GM19023 (cell line): ENCODE measurements around the gene ZNF280A.

ENCODE experiments used
- ATAC-seq: cut with Tn5 transposase; IDR thresholded peaks from one replicate; pipeline ENCODE4 v1.9.1; 2021; ENCODE audit warnings: mild to moderate bottlenecking, moderate library complexity; ENCODE audit not compliant: unreplicated experiment

Gene ZNF280A, protein sequence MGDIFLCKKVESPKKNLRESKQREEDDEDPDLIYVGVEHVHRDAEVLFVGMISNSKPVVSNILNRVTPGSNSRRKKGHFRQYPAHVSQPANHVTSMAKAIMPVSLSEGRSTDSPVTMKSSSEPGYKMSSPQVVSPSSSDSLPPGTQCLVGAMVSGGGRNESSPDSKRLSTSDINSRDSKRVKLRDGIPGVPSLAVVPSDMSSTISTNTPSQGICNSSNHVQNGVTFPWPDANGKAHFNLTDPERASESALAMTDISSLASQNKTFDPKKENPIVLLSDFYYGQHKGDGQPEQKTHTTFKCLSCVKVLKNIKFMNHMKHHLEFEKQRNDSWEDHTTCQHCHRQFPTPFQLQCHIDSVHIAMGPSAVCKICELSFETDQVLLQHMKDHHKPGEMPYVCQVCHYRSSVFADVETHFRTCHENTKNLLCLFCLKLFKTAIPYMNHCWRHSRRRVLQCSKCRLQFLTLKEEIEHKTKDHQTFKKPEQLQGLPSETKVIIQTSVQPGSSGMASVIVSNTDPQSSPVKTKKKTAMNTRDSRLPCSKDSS

DNA sequence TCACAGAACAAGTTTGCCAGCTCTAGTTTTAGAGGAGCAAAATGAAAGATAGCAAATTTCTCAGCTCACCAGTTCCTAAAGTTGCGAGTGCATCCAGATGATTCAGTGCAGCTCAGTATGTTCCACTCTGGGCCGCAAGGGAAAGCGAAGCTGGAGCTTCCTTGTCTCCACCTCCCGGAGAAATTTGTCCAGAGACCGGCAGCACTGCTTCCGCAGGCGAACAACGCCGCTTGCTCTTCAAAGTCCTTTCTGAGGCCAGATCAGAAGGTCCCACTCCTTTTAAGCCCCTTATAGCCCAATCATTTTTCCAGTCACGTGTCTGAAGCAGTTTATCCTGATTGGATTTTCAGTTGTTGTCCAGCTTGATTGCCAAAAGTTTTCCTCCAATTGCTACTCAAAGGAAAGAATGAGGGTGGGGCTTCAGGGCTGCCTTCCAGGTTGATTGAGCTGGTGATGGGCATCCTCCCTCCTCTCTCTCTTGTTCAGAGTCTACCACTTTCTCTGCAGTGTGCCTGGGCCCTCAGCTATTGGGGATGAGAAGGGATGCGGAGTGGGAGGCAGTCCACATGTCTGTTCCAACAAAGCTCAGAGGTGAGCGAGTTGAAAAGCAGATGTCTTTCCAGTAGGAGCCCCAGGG lies at the start of gene ZNF280A:
ZNF280A (minus strand) TSS at position 251 of the 637 bp plus-strand sequence. CDS start 4,640 bp downstream, outside the sequence.
- ATAC-seq: no peak

DNA sequence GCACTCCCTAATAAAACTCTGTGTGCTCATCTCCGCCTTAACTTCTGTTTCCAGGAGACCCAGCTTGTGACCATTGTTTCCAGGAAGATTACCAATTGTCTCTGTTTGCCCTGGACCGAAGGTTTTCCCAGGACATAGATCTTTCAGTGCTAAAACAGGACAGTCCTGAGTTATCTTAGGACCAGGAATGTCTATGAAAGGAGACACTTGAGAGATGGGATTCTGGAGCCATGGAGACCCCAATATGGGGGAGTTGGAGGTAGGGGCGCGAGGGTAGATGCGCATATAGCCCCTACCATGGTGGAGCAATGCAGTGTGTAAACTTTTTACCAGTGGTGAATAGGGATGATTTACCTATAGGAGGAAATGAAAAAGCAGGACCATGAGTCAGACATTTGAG lies 49.1 kb upstream of the ZNF280A start:
- no peak for ATAC-seq

DNA sequence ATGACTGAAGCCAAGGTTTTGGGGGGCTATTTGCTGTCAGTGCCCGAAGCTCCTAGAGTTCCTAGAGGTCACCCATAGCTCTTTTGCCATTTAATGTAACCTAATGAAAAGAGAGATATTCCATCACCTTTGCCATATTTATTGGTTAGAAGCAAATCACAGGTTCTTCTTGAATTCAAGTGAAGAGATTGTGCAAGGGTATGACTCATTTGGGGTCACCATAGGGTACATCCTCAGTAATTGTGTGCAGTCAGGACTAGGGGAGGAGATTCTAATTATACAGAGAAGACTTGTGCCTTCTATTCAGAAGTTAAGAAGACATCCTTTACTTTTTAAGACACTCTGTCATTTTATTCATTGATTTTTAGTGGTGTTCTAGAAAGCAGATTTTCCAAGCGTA lies 45.9 kb upstream of the ZNF280A start:
- ATAC-seq: no peak

DNA sequence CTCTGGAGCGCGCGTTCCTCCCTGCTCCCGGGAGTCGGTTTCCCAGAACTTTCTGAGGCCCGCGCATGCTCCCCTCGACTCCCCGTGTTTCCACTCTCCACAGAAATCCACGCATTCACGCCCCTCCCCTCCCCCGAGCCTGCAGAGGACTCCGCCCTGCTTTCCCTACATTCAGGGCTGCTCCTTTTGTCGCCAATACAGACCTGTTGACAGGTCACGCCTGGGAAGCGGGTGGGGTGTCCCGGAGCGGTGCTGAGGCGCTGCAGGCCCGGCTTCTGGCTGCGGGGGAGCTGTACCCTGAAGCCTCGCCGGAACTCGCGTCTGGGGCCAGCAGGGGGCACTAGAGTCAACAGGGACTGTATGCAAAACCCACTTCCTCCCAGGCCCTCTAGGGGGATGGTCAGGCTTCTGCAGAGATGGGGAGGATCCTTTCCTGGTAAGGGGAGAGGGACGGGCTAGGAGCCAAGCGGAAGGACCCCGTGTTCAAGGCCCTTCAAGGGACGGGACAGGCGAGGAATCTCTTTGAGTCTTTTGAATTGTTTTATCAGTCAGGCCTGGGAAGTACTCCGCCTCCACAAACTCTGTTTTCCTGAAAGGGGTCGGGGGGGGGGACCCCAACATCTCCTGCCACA lies 39.0 kb upstream of the ZNF280A start, which contains the start of gene PRAME:
PRAME (minus strand) TSS at position 294 of the 632 bp plus-strand sequence. CDS start 2,433 bp downstream, outside the sequence.
- no peak for ATAC-seq

DNA sequence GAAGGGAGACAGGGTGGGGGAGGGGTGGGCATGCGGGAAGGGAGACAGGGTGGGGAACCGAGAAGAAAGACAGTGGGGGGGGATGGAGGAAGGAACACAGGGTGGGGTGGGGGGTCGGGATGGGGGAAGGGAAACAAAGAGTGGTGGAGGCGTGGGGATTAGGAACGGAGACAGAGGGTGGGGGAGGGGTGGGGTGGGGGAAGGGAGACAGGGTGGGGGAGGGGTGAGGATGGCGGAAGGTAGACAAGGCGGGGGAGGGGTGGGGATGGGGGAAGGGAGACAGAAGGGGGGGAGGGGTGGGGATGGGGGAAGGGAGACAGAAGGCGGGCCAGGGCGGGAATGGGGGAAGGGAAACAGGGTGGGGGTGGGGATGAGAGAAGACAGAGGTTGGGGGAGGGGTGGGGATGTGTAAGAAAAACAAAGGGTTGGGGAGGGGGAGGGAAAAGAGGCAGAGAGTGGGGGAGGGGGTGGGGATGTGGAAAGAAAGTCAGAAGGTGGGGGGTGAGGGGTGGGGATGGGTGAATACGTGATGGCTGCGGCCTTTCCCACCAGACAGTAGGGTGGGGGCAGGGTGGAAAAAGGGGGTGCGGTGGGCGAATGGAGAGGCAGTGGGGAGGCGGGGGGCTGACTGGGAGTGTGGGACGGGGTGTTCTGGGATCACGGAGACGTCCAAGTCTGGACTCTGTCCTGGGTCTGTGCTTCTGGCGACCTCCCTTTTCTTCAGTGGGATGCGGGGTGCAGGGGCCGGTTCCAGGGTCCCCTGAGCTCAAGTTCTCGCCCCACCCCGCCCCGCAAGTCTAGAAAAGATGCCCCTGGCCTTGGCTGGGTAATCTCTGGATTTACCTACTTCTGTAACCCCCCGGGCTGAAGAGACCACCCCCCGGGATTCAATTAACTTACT lies 38.3 kb upstream of the ZNF280A start:
- no peak for ATAC-seq

DNA sequence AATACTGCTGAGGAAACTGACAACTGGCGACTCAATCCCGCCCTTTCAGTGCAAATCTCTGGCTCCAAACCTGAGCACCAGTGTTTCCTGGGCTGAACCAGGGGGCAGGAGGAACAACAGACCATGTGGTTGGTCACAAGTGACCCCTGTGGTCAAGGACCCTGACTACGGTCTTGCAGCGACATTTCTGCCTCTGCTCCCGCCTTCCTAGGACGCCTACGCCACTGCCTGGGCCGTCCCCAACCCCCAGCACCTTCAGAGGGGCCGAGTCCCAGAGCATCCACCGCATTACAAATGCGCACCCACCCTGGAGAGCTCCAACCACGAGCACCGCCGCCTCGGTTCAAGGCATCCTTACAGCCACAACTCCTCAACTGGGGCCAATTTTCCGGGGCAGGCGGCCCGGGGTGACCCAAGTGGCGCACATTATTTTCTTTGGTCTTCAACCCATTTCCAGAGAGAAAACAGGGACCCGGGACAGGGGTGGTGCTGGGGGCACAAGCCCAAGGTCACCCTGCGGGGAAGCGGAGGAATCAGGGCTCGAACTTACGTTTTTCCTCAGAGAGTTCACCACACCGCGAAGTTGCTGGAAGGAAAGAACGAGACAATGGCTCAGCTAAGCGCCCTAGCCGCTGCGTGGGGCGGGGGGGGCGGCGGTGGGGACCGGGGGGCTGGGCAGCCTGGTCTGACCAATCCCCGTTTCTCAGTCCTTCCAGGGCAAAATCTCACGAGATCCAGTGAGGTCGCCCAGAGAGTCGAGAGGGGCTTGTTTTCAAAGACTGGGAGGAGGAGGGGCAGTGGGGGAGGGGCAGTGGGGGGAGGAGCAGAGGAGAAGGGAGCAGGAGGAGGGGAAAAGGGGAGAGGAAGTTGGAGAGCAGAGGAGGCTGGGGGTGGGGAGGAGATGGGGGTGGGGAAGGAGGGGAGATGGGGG lies 37.2 kb upstream of the ZNF280A start:
- ATAC-seq: no peak

DNA sequence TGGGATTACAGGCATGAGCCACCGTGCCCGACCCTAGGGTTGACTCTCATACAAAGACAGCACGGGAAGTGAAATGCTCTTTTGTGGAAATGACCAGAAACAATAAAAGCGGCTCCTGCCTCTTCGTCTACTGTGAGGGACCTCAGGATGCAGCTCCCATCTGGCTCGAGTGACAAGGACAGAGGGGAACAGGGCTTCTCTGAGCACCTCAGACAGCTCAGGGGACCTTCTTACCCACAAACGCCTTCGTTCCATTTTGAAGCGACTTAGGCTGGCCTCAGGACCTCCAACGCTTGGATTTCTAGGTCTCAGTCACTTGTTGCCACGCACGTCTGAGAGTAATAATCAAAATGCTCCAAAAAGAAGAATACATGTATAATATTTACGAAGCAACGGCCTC lies 36.5 kb upstream of the ZNF280A start:
- ATAC-seq: no peak

DNA sequence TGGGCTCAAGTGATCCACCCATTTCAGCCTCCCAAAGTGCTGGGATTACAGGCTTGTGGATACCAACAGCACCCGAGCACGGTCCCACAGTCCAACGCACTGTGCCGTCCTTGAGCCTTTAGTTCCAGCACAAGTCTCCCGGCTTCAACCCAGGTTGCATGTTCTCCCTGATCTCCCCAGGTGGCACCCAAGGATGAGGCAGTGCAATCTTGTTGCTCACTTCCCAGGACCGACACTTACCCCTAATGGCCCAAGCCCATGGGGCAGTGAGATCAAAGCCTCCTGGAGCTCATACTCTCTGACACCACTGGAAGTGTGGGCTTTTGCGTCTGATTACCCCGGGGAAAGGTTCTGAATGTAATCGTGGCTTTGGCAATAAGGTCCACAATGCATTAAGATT lies 35.5 kb upstream of the ZNF280A start:
- no peak for ATAC-seq

DNA sequence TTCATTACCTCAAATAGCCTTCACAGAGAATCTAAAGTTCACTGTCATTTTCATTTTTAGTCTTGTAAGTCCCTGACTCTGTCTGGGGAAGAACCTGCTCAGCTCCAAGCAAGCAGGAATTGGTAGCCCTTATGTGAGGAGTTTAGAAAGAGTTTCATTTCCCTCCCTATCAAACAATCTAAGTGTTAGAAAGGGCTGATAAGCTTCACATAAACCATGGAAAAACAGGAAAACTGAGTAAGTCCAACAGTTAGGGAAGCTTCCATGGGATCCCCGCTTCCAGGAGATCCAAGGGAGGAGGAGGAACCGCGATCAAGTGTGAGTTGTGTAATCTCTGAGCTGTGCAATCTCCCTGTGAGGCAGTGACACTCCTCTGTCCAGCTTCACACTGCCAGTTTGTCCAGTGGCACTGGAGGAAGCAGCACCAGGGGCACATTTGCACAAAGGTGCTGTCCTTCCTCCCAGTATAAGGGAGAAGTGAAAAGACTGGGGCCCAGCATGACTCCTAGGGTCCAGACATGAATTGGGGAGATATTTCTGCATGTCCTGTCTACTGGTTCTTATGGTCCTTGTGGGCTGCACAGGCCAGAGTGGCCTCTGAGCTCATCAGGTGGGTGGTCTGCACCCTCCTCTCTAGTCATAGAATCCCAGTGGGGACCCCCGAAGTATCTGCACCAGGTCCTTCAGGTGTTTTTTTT lies 34.7 kb upstream of the ZNF280A start:
- no peak for ATAC-seq

DNA sequence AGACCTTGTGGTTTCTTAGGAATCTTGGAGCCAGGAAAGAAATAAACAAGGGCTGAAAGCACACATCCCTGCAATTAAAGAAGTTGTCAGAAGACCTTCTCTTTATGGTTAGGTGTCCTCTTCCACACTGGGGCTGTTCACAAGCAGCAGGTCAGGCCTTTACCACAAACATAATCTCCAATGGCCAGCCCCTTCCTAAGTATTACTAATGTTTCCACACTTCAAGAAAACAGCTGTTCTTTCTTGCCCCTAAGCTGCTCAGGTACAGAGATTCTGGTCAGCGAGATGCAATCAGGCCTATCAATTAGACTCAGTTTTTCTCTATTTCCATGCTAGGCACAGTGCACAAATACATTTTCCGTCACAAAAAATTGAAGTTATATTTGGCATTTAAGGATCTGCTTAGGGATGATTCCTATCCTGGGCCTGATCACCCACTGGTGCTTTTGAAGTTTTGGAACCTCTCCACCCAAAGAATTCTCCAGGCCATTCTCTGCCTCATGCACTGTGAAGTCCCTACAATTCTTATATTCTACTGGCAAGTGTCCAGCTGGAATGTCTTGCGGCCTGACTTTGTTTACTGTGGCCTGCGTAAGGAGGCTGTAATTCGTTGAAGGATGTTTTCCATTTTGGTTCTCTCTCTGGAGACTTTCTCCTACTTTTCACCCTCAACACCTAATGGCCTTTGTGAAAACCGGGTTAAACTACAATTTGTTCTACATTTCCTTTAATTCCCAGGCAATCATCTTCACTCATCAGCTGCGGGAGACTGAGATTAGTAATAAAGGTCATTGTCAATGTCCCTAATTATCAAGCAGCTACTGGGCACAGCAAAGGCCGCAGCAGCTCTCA lies 33.9 kb upstream of the ZNF280A start:
- no peak for ATAC-seq

DNA sequence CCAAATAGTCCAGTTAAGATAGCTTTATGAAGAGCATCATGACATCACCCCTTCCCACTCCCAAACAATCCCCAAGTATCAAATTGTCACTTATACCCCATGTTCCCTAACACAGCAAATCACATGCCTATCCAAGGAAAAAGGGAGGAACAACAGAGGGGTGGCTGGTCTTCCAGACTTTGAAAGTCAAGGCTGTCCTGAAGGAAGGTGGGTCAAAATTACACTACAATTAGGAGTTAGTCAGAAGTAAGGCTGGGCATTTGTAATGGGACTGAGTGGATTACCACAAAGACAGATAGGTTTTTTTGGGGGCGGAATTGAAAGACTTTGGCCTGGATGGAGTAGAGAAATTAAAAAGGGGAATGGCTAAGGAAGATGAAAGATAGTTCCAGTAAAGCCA lies 33.1 kb upstream of the ZNF280A start:
- no peak for ATAC-seq

DNA sequence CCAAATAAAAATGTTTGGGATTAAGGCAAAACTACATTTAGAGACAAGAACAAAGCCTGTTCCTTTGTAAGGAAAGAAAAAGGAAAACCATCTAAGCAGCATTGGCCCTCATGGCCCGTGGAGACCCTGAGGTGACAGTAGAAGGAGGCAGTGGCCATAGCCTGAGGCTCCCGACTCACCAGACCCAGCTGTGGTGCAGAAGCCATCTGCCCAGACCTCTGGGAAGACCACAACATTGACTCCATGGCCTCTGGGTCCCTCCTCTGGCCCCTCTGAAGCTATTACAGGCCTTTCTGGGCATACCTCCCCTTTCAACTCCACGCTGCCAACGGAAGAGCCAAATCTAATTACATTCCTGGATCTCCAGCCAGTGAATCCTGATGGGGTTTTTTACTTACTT lies 32.6 kb upstream of the ZNF280A start:
- no peak for ATAC-seq

DNA sequence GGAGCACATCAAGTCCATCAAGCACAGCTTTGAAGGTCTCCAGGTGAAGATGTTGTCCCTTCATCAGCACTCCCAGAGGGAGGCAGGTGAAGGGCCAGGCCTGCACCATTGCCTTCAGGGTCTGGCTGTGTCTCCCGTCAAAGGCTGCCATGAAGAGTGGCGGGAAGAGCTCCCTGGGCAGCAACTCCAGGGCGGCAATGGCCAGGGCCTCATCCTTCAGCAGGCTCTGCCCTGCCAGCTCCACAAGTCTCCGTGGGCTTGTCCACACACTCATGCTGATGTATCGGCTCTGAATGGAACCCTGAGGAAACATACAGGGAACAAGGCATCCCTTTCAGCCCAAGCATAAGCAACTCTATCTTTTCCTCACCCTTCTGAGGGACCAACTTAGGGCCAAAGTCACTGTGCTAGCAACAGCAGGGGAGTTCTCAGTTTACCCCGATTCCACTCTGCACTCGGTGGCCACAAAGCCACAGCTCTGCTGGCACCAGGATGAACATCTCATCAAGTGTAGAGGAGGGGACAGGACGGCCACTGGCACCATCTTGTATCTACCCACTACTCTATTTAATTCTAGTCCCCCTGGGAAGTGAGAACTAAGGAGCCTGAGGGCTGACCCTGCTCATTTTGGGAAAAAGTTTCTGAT lies 30.8 kb upstream of the ZNF280A start:
- ATAC-seq: no peak

DNA sequence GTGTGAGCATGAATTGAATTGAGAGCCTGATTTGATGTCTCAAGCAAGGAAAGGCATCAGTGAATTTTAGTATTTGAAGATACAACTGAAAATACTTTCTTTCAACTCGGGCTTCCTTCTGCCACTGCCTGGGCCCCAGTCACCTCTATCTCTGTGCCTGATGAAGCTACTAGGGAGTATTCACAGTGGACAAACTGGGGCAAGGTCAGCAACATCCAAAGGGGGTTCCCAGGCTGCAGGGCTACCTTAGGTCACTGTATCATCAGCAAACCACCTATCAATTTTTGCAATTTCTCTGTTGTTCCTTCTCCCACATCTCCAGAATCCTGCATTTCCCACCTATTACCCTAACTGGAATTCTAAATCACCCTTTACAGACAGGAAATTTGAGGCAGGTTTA lies 28.8 kb upstream of the ZNF280A start:
- ATAC-seq: no peak

DNA sequence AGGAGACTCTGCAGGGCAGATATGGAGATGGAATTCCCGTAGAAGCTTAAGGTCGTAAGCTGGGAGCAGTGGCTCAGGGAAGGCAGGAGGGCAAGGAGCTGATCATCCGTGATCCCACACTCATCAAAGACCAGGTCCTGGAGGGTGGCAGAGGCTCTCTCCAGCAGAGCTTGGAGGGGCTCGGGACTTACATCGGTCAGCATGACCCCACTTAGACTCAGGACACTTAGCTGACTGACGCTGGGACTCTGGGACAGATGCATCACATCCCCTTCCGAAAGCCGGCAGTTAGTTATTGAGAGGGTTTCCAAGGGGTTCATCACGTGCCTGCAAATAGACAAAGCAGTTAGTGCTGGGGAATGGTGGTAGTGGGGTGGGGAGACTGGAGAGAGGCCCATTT lies 28.2 kb upstream of the ZNF280A start:
- no peak for ATAC-seq

DNA sequence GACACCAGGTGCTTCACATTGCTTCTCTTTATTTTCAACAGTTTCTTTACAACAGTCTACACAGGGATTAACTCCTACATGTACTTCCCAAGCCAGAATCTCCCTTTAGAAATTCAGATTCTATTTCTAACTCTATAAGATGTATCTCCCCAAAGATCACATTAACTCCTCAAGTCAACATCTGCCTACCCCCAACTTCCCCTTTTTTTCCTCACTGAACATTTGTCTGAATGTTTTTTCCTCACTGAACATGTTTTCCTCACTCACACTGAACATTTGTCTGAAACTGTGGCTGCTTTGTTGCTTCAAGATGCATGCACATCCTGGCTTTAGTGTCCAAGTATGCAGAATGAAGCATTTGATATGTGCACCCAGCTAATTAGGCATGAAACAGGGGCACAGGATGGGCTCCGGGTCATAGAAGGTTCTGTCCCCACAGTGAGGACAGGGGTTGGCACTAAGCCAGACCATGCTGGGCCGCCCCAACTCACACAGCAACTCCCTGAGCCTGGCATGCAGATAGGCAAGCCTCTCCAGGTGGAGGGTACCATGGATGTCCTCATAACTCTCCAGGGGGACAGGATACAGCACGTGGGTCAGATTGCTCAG lies 27.7 kb upstream of the ZNF280A start:
- no peak for ATAC-seq

DNA sequence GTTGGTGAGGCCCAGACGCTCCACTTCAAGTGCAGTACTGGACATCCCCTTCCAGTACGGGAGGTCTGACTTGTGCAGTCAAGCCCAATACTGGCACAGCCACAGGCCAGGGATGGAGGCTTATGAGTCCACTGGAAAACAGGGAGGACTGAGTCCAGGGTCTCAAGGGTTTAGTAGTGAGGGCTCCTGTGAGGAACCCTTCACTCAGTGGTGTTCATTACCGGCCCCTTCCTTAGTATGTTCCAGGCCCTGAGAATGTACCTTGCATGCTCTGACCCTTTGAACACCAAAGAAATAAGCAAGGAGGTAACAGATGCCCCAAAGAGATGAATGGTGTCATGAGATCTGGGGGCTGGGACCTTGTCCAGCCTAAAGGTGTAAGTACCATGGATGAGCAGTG lies 27.2 kb upstream of the ZNF280A start:
- ATAC-seq: no peak
